GM12872 (cell line): ENCODE results near the gene TSPAN3.

Source experiments
- TF ChIP-seq, protein P1 (sequence below): IDR thresholded peaks from 3 replicates; pipeline ENCODE4 v1.5.1; 2011; ENCODE audit warnings: low read depth, mild to moderate bottlenecking, low read length, moderate library complexity; ENCODE audit not compliant: insufficient read depth

Gene TSPAN3

DNA sequence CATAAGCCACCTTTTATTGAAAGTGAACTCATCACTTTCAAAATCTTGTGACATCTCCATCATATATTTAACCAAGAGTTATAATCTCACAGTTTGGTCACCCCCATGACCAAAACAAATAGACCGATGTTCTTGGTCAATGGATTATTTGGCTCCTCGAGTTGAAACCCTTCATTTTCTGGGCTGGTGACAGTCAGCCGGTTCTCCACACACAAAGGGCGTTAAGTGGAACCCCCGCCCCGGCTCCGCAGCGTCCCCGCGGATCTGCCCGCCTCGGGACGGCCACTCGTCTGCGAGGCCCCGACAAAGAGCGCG lies 772 bp downstream of the TSPAN3 start:
- TF ChIP-seq, protein P1, sequence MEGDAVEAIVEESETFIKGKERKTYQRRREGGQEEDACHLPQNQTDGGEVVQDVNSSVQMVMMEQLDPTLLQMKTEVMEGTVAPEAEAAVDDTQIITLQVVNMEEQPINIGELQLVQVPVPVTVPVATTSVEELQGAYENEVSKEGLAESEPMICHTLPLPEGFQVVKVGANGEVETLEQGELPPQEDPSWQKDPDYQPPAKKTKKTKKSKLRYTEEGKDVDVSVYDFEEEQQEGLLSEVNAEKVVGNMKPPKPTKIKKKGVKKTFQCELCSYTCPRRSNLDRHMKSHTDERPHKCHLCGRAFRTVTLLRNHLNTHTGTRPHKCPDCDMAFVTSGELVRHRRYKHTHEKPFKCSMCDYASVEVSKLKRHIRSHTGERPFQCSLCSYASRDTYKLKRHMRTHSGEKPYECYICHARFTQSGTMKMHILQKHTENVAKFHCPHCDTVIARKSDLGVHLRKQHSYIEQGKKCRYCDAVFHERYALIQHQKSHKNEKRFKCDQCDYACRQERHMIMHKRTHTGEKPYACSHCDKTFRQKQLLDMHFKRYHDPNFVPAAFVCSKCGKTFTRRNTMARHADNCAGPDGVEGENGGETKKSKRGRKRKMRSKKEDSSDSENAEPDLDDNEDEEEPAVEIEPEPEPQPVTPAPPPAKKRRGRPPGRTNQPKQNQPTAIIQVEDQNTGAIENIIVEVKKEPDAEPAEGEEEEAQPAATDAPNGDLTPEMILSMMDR: no peak

DNA sequence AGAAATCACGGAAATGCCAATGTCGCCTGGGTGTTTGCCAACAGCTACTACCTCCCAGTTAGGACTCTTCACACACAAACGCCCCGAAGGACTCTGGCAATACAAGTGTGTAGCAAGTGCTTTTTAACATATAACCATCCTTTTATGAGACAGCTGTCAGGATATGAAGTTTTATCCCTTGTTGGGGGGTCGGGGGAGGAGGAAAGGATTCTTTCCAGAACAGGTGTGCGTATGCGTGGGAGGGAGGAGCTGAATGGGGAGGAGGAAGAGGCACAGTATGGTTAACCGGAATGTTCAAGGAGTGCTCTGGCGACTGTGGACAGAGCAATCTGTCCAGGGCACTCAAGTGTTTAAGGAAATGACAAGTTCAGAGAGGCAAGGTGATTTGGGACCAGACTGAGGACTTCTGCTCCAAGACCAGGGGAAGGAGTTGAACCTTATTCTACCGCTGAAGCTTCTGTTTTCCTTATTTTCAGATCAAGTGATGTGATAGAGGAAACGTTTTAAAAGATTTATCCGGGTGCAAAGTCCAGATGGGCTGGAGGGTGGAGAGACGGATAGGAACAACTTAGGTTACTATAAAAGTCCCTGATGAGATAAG lies 1.3 kb downstream of the TSPAN3 start:
- TF ChIP-seq, protein P1: no peak

DNA sequence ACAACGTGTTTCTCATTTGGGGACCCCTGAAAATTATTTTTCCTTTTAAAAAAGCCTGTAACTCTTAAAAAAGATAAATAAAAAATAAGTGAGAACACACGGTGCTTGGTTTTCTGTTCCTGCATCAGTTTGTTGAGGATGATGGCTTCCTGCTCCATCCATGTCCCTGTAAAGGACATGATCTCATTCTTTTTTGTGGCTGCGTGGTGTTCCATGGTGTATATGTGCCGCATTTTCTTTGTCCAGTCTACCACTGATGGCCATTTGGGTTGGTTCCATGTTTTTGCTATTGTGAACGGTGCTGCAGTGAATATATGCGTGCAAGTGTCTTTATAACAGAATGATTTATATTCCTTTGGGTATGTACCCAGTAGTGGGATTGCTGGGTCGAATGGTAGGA lies 2.3 kb downstream of the TSPAN3 start:
- TF ChIP-seq, protein P1: no peak

DNA sequence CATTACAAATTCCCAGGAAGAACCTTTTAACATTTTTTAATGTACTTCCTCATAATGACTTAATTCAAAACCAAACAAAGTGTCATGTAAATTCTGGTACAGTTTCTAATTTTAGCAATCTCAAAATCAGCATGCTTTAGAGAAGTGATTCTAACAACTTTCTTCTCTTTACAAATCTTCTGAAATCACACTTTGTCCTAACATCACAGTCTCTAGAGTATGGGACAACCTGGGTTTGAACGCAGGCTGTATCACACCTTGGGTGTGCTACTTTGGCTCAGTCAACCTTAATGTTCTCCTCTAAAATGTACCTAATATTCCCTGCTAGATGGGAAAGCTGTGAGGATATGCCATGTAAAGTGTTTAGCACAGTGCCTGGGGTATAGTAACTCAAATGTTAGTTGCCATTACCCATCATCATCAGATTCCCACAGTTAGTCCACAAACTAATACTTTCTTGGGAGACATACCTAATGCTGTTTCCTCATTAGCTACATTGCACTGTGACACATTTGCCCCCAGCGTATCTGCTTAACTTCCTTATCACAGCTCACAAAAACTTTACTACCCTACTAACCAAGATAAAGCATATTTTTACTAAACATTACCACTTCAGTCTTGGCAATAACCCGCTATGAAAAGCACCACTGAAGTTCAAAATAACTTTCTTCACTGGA lies 3.1 kb downstream of the TSPAN3 start:
- TF ChIP-seq, protein P1: no peak

DNA sequence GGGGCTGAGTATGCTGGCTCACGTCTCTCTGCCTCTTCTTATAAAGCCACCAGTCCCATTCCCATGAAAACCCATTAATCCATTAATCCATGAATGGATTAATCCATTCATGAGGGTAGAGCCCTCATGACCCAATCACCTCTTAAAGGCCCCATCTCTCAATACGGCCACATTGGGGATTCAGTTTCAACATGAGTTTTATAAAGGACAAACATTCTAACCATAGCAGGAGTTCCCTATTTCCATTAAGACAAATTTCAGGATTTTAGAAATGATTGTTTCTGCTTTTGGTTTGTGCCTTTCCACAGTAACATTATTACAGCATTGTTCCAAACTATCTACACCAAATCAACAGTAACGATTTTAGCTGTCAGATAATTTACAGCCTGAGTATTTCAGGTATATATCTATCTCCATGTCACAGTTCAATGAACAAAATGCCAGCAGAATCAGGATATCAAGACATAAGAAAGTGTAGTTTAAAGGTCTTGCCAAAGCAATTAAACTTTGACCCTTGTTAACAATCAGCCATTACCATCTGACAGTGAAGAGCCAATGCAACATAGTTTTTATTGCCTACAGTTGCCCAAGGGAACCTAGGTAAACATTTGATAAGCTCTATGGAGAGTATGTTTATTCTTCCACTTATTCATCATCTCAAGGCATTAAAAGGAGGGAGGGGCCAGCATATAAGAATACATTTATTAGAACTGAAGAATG lies 3.8 kb downstream of the TSPAN3 start:
- TF ChIP-seq, protein P1: no peak

DNA sequence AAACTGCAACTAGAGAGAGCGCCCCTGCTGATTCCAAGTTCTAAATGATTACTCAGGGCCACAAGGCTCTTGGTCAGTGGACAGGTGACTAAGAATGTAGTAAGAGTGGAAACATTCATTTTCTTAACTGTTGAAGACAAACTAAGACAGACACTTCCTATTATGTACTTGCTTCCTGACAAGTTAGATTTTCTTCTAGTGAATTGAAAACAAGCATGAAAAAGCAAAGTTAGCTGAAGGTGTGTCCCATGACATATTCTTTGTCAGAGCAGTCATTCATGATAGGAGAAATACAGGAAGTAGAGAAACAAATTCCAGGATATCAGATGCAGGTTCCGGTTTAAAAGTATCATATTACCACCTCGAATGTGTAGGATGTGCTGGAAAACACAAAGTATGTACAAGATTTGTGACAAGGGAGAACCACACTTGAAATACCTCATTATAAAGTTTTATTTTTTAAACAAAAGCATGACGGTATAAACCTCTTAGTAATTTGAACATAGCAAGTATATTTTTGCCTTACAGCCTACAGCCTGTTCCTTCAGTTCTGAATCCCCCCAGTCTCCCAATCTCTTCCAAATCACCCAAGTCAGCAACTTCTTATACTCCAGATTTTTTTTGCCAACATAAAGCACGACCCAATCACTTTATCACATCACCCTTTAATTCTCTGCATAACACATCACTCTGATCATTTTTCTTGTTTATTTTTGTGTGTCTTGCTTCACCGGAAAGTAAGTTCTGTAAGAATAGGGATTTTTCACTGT lies 6.2 kb downstream of the TSPAN3 start:
- TF ChIP-seq, protein P1: no peak

DNA sequence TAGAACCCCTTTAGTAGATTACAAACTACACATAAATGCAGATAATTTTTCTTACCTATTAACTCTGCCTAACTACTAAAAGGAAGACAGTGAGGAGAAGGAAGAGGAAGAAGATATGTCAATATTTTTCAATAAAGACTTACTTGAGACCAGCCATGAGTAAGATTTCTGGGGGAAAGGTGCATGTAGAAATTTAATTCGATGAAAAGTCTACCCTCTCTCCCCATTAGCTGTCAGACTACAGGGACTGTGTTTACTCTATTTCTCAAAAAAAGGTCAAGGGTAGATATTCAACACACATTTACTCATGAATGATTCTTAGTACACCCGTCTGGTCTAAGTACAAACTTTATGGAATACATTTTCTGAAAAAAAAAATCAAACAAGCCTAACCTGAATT lies 6.8 kb downstream of the TSPAN3 start:
- TF ChIP-seq, protein P1: no peak
